HG03280 (cell line): ENCODE results near the gene ME3.

Source experiments
- ATAC-seq: cut with Tn5 transposase; IDR thresholded peaks from one replicate; pipeline ENCODE4 v1.9.1; 2021; ENCODE audit warnings: mild to moderate bottlenecking, moderate library complexity; ENCODE audit not compliant: unreplicated experiment

The ME3 gene

DNA sequence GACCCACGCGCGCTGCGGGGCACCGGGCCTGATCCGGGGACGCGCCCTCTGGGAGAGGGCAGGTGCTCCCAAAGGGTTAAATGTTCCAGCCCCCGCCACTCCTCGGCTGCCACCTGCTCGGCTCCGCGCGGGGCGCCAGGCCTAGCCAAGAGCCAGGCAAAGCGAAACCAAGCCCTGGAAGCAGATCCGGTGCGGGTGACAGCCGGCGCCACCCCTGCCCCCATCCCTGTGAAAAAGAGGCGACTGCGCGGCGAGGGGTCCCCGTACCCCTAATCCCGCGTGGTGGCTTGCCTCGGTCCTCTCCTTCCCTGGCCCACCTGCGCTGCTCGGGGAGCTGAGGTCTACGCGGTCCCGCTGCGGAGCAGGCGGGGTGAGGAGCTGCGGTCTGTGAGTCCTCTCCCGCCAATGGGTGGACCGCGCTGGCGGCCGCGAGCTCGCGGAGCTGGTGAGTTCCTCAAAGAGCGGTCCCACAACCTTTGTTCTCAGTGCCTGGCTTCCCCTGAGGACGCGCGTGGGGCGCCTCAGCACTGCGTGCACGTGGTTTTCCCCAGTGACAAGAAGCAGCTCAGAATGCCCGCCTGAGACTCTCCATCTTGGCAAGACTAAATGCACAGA lies at the start of gene ME3:
TSS of gene ME3 (minus strand) at position 610 of the 615 bp plus-strand sequence.
- ATAC-seq: no peak

DNA sequence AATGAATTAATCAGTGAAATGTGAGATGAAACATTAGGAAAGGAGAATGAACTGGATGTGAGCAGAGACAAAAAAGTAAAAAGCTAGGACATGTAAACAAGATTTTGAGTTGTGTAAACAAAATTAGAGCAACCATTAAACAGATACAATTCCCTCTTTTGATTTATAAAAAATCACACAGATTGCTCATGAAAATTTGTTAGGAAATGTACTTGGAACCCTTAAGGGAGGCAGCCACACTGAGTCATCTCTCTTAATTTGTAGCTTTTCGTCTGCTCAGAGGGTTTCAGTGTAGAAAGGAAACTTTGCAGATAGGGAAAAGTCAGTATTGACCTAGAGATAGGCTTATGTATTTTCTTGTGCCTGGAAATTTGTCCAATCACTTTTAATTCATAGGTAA lies 49.6 kb upstream of the ME3 start:
- ATAC-seq: no peak

GRCh38 chr11:86720546-86720945 lies 48.1 kb upstream of the ME3 start:
- no peak for ATAC-seq

- ATAC-seq: no peak
Observed at GRCh38 chr11:86719781-86720463, 47.5 kb upstream of the ME3 start.

- ATAC-seq: no peak
Observed at GRCh38 chr11:86718999-86719398, 46.6 kb upstream of the ME3 start.

GRCh38 chr11:86718521-86718920 lies 46.1 kb upstream of the ME3 start:
- ATAC-seq: no peak

GRCh38 chr11:86717817-86718501 lies 45.5 kb upstream of the ME3 start:
- no peak for ATAC-seq

DNA sequence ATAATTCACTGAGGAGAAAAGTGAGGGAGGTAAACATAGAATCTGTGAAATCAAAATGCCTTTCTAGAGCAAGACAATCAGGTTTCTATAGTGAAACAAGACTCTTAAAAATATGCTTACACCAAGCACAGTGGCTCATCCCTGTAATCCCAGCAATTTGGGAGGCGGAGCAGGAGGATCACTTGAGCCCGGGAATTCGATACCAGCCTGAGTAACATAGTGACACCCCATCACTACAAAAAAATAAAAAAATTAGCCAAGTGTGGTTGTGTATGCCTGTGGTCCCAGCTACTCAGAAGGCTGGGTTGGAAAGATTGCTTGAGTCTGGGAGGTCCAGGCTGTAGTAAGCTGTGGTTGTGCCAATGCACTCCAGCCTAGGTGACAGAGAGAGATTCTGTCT lies 43.2 kb upstream of the ME3 start:
- ATAC-seq: no peak

DNA sequence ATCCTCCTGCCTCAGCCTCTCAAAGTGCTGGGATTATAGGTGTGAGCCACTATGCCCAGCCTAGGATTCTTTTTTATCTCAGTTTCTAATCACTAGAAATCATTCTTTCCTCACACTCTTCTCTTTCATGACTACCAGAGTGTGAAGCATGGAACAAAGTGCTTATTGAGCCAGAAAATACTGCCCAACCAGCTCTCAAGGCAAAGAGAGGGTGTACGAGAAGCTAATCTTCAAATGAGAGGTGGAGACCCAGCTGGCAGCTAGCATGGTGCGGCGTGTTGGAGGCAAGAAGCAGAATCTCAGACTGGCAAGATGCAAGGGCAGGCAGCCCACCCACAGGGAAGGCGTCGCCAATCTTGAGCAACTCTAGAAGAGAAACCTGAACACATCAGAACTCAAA lies 41.1 kb upstream of the ME3 start:
- no peak for ATAC-seq

DNA sequence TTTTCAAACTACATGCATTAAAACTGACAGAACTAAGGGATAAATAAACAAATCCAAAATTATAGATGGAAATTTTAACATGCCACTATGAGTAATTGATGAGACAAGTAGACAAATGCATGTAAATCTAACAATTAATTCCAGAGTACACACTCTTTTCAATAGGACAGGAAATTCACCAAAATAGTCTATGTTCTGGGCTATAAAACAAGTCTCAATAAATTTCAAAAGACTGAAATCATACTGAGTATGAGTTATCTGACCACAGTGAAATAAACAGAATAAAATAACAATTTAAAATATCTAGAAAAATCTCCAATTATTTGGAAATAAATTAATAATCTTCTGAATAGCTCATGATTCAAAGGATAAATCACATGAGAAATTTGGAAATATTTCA lies 38.5 kb upstream of the ME3 start:
- ATAC-seq: no peak

DNA sequence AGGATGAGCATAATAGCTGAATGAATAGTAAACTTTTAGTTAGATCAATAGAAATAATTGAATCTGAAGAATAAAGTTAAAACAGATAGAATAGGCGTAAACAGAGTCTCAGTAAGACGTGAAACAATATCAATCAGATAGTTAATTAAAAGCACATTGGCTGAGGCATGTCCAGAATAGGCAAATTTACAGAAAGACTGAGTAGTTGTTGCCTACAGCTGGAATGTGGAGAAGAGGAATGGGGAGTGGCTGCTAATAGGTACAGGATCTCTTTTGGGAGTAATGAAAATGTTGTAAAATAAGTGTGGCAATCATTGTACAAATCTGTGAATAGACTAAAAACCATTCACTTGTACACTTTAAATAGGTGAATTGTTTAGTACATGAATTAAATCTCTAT lies 36.3 kb upstream of the ME3 start:
- ATAC-seq: no peak

GRCh38 chr11:86706338-86707131 lies 34.1 kb upstream of the ME3 start:
- ATAC-seq: no peak

DNA sequence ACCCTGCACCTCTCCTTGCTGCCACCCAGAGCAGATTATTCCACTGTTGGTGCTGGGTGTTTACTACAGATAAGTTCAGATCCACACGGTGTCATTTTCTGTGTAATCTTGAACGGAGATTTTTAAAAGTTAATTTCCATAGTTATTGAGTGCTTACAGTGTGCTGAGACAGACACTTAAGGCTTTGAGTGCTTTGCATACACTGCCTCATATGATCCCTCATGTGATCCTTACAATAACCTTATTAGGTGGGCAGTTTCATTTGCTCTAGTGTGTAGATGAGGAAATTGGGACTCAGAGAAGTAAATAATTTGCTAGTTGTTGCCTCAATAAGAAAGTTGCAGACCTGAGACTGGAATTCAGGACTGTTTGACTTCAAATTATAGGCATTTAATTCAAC lies 32.3 kb upstream of the ME3 start:
- ATAC-seq: no peak

GRCh38 chr11:86703987-86704386 lies 31.6 kb upstream of the ME3 start:
- no peak for ATAC-seq

GRCh38 chr11:86702220-86702983 lies 30.0 kb upstream of the ME3 start:
- no peak for ATAC-seq

DNA sequence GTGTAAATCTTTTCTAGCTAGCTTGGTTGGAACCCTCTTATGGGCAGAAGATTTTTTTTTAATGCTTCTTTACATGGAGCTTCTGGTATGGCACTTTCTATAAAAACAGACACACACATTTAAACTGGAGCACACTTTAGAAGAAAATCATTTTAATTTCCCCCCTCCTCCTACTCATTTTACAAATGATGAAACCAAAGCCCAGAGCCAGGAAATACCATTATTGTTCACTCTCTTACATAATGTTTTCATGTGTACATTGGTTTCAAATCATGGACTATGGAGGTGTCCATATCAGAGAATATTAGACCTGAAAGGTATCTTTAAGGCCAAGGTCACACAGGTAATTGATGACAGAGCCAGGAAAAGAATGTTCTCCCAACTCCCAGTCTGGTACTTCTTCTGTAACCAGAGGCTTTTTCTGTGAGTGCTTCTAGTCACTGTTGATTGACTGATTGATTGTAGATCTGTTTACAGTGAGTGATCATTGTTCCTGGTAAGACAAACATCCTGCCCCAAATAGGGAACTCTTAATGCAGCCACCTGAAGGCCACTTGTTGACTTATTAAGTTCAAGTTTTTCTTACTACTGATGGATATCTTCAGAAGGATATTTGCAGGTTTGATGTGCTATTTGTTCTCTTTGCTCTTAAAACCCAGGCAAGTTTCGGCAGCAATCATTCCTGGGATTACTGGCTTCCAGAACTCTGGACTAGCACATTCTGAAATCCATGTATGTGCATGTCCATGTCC lies 26.8 kb upstream of the ME3 start:
- ATAC-seq: no peak

- ATAC-seq: no peak
Observed at GRCh38 chr11:86698639-86699038, 26.2 kb upstream of the ME3 start.

- no peak for ATAC-seq
Observed at GRCh38 chr11:86696451-86696850, 24.0 kb upstream of the ME3 start.

DNA sequence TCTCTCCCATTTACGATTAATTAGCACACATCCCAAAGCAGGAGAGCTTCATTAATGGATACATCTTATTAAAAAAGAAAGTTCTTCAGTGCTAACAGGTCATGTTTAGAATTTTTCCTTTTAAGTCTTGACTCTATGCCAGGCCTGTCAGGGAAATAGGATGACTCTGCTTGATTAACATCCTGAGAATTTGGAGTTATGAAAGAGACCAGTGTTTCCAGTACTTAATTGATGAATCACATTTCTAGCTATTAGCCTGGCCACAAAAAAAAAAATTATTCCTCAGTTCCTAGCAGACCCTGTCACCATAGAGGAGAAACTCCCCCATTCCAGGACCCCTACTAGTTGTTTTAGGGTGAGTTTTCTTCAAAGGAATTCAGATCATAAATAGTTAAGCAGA lies 23.6 kb upstream of the ME3 start:
- no peak for ATAC-seq

- no peak for ATAC-seq
Observed at GRCh38 chr11:86695373-86695772, 23.0 kb upstream of the ME3 start.
